HEK293 (cell line): ENCODE results near the gene CLPSL2.
A peak's percentile ranks its signal among the peaks of the same experiment; 100 is the strongest.

Experiments used
- CTCF ChIA-PET: fragments of 350-600 bp; formaldehyde crosslinking; extraction: SDS; loops from one replicate; lab custom pipeline; 2021; ENCODE audit warnings: antibody characterized with exemption; lab: Yijun Ruan, JAX
- POLR2A ChIA-PET: fragments of 300-600 bp; formaldehyde crosslinking; extraction: SDS; loops from one replicate; lab custom pipeline; 2020; ENCODE audit warnings: antibody characterized with exemption, inconsistent platforms; lab: Yijun Ruan, JAX
- H3K27ac ChIP-seq: fragments of 200-500 bp; sonication (Bioruptor generic); 2 replicates; pipeline ENCODE4 v1.5.1; 2014; ENCODE audit warnings: low read depth, low read length, control low read depth, inconsistent platforms; ENCODE audit errors: extremely low read depth
- H3K36me3 ChIP-seq, 2 experiments: fragments of 200-500 bp in 1 of 2; sonication (Bioruptor generic) in 1 of 2; 1 replicate in 1 of 2; 2 replicates in 1 of 2; pipeline ENCODE4 v1.5.1; 2014 to 2017; ENCODE audit warnings: inconsistent platforms in 2 of 2, low read length in 2 of 2; ENCODE audit not compliant: control insufficient read depth in 2 of 2, insufficient read depth in 1 of 2
- H3K4me1 ChIP-seq: fragments of 200-500 bp; sonication (Bioruptor generic); 2 replicates; pipeline ENCODE4 v1.5.1; 2014; ENCODE audit warnings: mild to moderate bottlenecking, low read length, inconsistent platforms; ENCODE audit not compliant: control insufficient read depth, insufficient read depth
- H3K4me3 ChIP-seq: 2 replicates; pipeline ENCODE4 v1.5.1; 2011; ENCODE audit warnings: low read depth, mild to moderate bottlenecking, control low read depth, low read length, moderate library complexity
- H3K9me3 ChIP-seq: fragments of 200-500 bp; sonication (Bioruptor generic); 2 replicates; pipeline ENCODE4 v1.5.1; 2014; ENCODE audit warnings: low read depth, low read length, inconsistent platforms; ENCODE audit not compliant: control insufficient read depth, insufficient read depth
- GLI2 ChIP-seq: fragments of 450-650 bp; formaldehyde crosslinking; IDR thresholded peaks from 2 replicates; pipeline ENCODE4; 2017; ENCODE audit warnings: missing biosample characterization, missing genetic modification characterization, low read depth, borderline replicate concordance
- KLF16 ChIP-seq: fragments of 450-650 bp; formaldehyde crosslinking; IDR thresholded peaks from 2 replicates; pipeline ENCODE4 v1.5.1; 2017; ENCODE audit warnings: missing biosample characterization, missing genetic modification characterization
- ZBTB49 ChIP-seq: fragments of 450-650 bp; formaldehyde crosslinking; IDR thresholded peaks from 2 replicates; pipeline ENCODE4 v1.5.1; 2016; ENCODE audit warnings: missing biosample characterization, missing genetic modification characterization, low read depth
- ZFP69B ChIP-seq: fragments of 450-650 bp; formaldehyde crosslinking; IDR thresholded peaks from 2 replicates; pipeline ENCODE4 v1.5.1; 2016; ENCODE audit warnings: missing biosample characterization, missing genetic modification characterization
- ZNF132 ChIP-seq: fragments of 450-650 bp; formaldehyde crosslinking; IDR thresholded peaks from 2 replicates; pipeline ENCODE4 v1.5.1; 2017; ENCODE audit warnings: missing biosample characterization, missing genetic modification characterization, borderline replicate concordance
- ZNF138 ChIP-seq: fragments of 450-650 bp; formaldehyde crosslinking; IDR thresholded peaks from 2 replicates; pipeline ENCODE4 v1.5.1; 2016; ENCODE audit warnings: missing biosample characterization, missing genetic modification characterization, borderline replicate concordance
- ZNF184 ChIP-seq: fragments of 450-650 bp; IDR thresholded peaks from 2 replicates; pipeline ENCODE4 v1.5.1; 2018; ENCODE audit warnings: missing biosample characterization, mild to moderate bottlenecking, missing genetic modification characterization
- ZNF23 ChIP-seq: fragments of 450-650 bp; formaldehyde crosslinking; IDR thresholded peaks from 2 replicates; pipeline ENCODE4 v1.5.1; 2016; ENCODE audit warnings: missing biosample characterization, missing genetic modification characterization, borderline replicate concordance
- ZNF350 ChIP-seq: fragments of 450-650 bp; formaldehyde crosslinking; IDR thresholded peaks from 2 replicates; pipeline ENCODE4 v1.5.0; 2017; ENCODE audit warnings: missing biosample characterization, mild to moderate bottlenecking, missing genetic modification characterization
- ZNF530 ChIP-seq: fragments of 450-650 bp; formaldehyde crosslinking; IDR thresholded peaks from 2 replicates; pipeline ENCODE4 v1.5.1; 2016; ENCODE audit warnings: low read depth, missing biosample characterization, missing genetic modification characterization
- ZNF664 ChIP-seq: fragments of 450-650 bp; formaldehyde crosslinking; IDR thresholded peaks from 2 replicates; pipeline ENCODE4 v1.5.1; 2016; ENCODE audit warnings: missing biosample characterization, missing genetic modification characterization
- TF ChIP-seq, protein P1 (sequence below): fragments of 450-650 bp; formaldehyde crosslinking; IDR thresholded peaks from 2 replicates; pipeline ENCODE4 v1.5.1; 2017; ENCODE audit warnings: missing biosample characterization, missing genetic modification characterization
- TF ChIP-seq, protein P2 (sequence below): IDR thresholded peaks from 2 replicates; pipeline ENCODE4 v1.6.1; 2011; ENCODE audit warnings: mild to moderate bottlenecking, low read depth, low read length, borderline replicate concordance

Gene CLPSL2

GRCh38 chr6:35787266-35788218 lies 11.1 kb downstream of the CLPSL2 start:
- no peaks in the 10 kb centered on the region for H3K9me3 ChIP-seq
- TF ChIP-seq, protein P1, sequence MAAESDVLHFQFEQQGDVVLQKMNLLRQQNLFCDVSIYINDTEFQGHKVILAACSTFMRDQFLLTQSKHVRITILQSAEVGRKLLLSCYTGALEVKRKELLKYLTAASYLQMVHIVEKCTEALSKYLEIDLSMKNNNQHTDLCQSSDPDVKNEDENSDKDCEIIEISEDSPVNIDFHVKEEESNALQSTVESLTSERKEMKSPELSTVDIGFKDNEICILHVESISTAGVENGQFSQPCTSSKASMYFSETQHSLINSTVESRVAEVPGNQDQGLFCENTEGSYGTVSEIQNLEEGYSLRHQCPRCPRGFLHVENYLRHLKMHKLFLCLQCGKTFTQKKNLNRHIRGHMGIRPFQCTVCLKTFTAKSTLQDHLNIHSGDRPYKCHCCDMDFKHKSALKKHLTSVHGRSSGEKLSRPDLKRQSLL (tag by site-specific recombination) = no peak
- TF ChIP-seq KLF16 (tag by site-specific recombination) (no peak), ZNF132 (tag by site-specific recombination) (no peak), ZBTB49 (no peak), ZNF530 (tag by site-specific recombination) (no peak), ZNF23 (tag by site-specific recombination) (no peak), ZFP69B (no peak), ZNF350 (no peak), ZNF184 (no peak)
- TF ChIP-seq, protein P2, sequence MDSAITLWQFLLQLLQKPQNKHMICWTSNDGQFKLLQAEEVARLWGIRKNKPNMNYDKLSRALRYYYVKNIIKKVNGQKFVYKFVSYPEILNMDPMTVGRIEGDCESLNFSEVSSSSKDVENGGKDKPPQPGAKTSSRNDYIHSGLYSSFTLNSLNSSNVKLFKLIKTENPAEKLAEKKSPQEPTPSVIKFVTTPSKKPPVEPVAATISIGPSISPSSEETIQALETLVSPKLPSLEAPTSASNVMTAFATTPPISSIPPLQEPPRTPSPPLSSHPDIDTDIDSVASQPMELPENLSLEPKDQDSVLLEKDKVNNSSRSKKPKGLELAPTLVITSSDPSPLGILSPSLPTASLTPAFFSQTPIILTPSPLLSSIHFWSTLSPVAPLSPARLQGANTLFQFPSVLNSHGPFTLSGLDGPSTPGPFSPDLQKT = no peak
- ChIA-PET POLR2A (interaction anchor here (0.6 kb wide), 1 partner anchor 23 kb away, joined by 4 read pairs; no protein-coding TSS in a partner anchor), CTCF (interaction anchor here (0.5 to 1.1 kb wide), 4 partner anchors 16 to 50 kb away, joined by 3 read pairs; partner anchors contain the start of gene ARMC12)
- H3K4me1 ChIP-seq = no peaks in the 10 kb centered on the region
- H3K4me3 ChIP-seq = no peak overlapping the region
- no peak overlapping the region for H3K27ac ChIP-seq
- no peaks in the 10 kb centered on the region for H3K36me3 ChIP-seq

DNA sequence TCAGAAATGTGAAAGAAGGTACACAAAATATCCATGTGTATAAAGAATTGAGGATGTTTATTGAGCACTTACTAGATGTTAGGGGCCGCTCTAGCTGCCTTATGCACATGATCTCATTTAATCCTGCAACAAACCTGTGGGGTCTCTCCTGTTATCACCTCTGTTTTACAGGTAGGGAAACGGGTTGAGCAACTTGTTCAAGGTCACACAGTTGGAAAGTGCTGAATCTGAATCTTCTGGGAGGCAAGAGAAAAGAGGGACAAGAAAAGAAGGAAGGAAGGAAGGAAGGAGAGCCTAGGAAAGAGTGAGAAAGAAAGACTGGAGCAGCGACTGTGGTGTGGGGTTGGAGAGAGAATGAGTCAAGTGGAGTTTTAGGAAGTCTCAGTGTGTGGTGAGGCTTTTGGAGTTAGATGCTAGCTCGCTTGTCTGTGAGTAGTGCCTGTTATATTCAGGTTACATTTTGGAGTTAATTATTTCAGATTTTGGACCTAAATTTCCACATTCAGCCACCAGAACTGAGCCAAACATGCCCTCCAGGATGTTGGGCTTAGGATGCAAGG lies 12.1 kb downstream of the CLPSL2 start:
- H3K36me3 ChIP-seq = no peaks in the 10 kb centered on the region
- ChIA-PET POLR2A (no interaction called here), CTCF (interaction anchor here (0.6 to 1.1 kb wide), 2 partner anchors 31 to 188 kb away, joined by 3 read pairs; no protein-coding TSS in a partner anchor)
- no peak overlapping the region for H3K27ac ChIP-seq
- H3K4me1 ChIP-seq = no peaks in the 10 kb centered on the region
- H3K4me3 ChIP-seq = no peak overlapping the region
- no peak for TF ChIP-seq ZNF138 (tag by site-specific recombination)
- TF ChIP-seq ZNF664 = 0 out of 2 replicates have a peak, but pooled peaks have one; percentile 12
- no peaks in the 10 kb centered on the region for H3K9me3 ChIP-seq

GRCh38 chr6:35790683-35791082 lies 14.3 kb downstream of the CLPSL2 start:
- no peak for TF ChIP-seq GLI2
- H3K4me3 ChIP-seq = no peak overlapping the region
- H3K36me3 ChIP-seq = no peaks in the 10 kb centered on the region
- CTCF ChIA-PET = no interaction called here
- POLR2A ChIA-PET = no interaction called here
- no peaks in the 10 kb centered on the region for H3K9me3 ChIP-seq
- no peak overlapping the region for H3K27ac ChIP-seq
- H3K4me1 ChIP-seq = no peaks in the 10 kb centered on the region
